GM12865 (cell line): ENCODE results near the gene KCNQ2.

Experiments used
- DNase-seq: peaks from one replicate; pipeline ENCODE4 v3.0.0; 2010; ENCODE audit warnings: low read depth
- H3K4me3 ChIP-seq: 2 replicates; pipeline ENCODE4 v1.5.1; 2011; ENCODE audit warnings: mild to moderate bottlenecking, low read depth, low read length, control low read depth
- TF ChIP-seq, protein P1 (sequence below): IDR thresholded peaks from 2 replicates; pipeline ENCODE4 v1.5.1; 2011; ENCODE audit warnings: low read length, control low read depth, low read depth, inconsistent platforms; ENCODE audit not compliant: insufficient read depth; ENCODE audit errors: missing control alignments

KCNQ2 gene

DNA sequence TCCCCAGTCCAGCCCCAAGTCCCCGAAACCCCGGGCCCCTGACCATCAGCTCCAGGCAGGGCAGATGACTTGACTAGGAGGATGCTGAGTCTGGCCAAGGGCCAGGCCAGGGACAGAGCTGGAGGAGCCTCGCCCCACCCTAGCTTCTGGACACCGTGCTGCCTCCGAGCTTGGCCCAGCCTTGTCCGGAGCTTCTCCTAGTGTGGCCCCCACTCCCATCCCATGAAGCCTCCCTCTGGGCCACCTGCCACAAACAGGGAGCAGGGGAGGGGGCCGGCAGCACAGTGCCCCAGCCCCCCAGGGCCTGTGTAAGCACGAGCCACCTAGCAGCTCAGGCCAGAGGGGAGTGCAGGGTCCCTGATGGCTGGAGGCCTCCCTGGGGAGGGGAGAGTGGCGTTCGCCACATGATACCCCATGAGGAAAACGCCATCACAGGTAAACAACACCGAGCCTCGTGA, 21.1 kb upstream of the KCNQ2 start:
- no peak overlapping the region for H3K4me3 ChIP-seq
- TF ChIP-seq, protein P1, sequence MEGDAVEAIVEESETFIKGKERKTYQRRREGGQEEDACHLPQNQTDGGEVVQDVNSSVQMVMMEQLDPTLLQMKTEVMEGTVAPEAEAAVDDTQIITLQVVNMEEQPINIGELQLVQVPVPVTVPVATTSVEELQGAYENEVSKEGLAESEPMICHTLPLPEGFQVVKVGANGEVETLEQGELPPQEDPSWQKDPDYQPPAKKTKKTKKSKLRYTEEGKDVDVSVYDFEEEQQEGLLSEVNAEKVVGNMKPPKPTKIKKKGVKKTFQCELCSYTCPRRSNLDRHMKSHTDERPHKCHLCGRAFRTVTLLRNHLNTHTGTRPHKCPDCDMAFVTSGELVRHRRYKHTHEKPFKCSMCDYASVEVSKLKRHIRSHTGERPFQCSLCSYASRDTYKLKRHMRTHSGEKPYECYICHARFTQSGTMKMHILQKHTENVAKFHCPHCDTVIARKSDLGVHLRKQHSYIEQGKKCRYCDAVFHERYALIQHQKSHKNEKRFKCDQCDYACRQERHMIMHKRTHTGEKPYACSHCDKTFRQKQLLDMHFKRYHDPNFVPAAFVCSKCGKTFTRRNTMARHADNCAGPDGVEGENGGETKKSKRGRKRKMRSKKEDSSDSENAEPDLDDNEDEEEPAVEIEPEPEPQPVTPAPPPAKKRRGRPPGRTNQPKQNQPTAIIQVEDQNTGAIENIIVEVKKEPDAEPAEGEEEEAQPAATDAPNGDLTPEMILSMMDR: no peak

DNA sequence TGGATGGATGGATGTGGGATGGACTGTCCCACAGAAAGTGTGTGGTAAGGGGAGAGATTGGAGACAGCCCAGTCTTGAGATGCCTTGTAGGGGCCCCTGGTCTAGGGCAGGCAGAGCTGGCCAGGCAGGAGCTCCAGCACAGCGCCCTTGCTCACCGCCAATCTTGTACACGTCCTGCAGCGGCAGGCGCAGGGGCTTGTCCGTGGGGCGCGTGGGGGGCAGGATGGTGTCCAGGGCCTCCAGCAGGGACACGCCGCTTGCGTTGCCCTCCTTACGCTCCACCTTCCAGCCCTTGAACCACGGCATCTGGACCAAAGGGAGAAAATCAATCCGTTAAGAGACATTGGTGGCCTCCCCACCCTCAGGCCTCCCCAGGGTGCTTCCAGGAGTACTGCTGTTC, 20.5 kb upstream of the KCNQ2 start:
- TF ChIP-seq, protein P1: no peak
- no peak overlapping the region for H3K4me3 ChIP-seq
- no peak for DNase-seq

More for the DNA sequence above, 21.1 kb upstream of the KCNQ2 start:
- DNase-seq: no peak

DNA sequence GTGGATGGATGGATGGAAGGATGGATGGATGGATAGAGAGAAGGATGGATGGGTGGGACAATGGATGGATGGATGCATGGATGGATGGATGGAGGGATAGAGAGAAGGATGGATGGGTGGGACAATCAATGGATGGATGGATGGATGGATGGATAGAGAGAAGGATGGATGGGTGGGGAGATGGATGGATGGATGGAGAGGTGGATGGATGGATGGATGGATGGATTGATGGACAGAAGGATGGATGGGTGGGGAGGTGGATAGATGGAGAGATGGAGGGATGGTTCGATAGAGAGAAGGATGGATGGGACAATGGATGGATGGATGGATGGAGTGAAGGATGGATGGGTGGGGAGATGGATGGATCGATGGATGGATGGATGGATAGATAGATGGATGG, 20.1 kb upstream of the KCNQ2 start:
- TF ChIP-seq, protein P1: no peak
- no peak overlapping the region for H3K4me3 ChIP-seq
- DNase-seq: no peak

DNA sequence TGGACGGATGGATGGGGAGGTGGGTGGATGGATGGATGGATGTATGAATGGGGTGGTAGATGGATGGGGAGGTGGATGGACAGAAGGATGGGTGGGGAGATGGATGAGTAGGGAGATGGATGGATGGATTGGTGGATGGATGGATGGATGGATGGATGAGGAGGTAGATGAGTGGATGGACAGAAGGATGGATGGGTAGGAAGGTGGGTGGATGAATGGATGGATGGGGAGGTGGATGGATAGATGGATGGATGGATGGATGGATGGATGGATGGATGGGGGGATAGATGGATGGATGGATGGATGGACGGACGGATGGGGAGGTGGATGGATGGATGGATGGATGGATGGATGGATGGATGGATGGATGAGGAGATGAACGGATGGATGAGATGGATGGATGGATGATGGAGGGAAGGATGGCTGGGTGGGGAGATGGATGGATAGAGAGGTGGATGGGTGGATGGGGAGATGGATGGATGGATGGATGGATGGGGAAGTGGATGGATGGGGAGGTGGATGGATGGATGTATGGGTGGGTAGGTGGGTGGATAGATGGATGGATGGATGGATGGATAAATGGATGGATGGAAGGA, 19.3 kb upstream of the KCNQ2 start:
- H3K4me3 ChIP-seq: no peak overlapping the region
- no peak for DNase-seq
- TF ChIP-seq, protein P1: no peak

DNA sequence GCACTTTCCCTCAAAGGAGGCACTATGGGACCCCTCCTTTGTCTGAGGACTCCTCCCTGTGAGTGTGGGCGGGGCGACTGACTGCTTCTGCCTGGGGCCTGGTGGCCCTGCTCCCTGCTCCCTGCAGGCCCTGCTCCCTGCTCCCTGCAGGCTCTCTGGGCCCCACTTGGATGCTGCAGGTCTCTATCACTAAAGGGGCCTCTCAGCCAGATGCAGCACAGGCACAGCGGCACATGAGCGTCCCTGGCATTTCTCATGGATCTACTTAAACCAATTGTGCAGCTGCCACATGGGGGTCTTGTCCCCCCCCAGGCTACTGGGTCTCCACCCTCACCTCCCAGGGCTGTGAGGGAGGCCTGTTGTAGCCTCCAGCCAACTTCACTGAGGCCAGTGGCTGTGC, 18.6 kb upstream of the KCNQ2 start:
- TF ChIP-seq, protein P1: no peak
- DNase-seq: no peak
- H3K4me3 ChIP-seq: no peak overlapping the region

DNA sequence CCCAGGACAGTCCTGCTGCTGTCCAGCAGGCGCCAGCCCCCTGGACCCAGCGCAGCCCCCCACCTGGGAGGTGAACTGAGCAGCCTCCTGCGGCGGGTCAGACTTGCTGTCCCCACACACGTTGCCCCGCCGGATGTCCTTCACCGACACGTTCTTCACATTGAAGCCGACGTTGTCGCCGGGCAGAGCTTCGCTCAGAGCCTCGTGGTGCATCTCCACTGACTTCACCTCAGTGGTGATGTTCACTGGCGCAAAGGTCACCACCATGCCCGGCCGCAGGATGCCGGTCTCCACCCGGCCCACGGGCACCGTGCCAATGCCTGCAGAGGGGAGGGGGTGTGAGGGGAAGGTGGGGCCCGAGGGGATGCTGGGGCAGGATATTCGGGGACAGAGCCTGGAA, 18.0 kb upstream of the KCNQ2 start:
- H3K4me3 ChIP-seq: no peak overlapping the region
- DNase-seq: no peak
- TF ChIP-seq, protein P1: no peak

DNA sequence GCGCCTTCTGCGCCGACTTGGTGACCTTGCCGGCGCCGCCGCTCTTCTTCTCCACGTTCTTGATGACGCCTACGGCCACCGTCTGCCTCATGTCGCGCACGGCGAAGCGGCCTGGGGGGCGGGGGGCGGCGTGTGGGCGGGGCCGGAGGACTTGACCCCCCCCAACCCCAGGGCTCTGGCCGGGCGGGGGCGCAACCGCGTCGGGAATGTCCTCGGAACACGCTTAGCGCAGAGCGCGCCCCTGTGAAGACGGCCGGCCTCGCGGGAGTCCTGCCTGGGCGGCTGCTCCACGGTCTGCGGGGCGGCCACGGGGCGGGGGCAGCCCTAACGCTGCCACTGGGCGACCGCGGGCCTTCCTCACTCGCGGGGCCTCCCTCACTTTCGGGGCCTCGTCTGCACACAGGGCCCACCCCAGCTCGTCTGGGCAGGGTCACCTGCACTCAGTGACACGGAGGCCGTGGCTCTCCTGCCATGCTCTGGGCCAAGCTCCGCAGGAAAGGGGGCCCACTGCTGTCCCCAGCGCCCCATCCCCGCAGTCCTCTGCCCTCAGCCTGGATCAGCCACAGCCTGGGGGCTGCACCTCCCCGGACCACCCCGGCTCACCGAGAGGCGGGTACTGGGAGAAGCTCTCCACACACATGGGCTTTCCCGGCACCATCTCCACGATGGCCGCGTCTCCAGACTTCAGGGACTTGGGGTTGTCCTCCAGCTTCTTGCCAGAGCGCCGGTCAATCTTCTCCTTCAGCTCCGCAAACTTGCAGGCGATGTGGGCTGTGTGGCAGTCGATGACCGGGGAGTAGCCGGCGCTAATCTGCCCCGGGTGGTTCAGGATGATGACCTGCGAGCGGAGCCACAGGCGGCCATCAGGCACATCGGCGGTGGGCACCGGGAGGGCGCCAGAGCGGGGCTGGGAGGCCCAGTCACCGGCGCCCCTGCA, 16.1 kb upstream of the KCNQ2 start:
- TF ChIP-seq, protein P1: no peak
- no peak overlapping the region for H3K4me3 ChIP-seq
- DNase-seq: no peak
